Left kidney (tissue), 2 donors: ENCODE measurements around the gene SBNO2. TPM values are rescaled to one million over a fixed set of nuclear protein-coding genes. Genes with fewer than 3 reads are reported as not detected.
"Not testable (repeated sequence)": the region's sequence is repeated elsewhere in the genome, so short reads cannot be mapped to it uniquely, and the experiment has no call there.

Source experiments
- DNase-seq: peaks from one replicate; pipeline ENCODE4 v3.0.0-alpha.2; 2013
- polyA plus RNA-seq: library from polyadenylated mRNA; unstranded; fragments of 120-200 nt; gene quantifications from one replicate; pipeline ENCODE4 v1.2.1, GENCODE V29; 2013; ENCODE audit not compliant: insufficient read length

SBNO2 gene
- polyA plus RNA-seq, 1 donor: 15.1 TPM

DNA sequence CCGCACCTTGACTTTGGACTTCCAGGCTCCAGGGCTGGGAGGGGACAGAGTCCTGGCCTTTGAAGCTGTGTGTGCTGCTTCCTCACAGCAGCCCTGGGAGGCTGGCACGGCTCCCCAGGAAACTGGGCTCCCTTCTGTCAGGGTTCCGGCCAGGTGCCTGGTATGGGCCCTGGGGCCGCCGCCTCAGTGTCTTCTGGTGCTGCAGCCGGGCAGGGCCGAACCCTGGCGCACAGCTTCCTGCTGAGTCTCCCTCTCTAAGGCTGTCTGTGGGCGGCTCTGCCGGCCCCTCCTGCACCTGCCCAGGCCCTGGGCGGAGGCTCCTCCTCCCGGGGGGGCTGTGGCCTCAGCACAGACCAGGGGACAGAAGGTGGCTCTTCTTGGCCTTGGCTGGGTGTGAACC is 37.9 kb downstream of the SBNO2 start:
- no peak for DNase-seq

- DNase-seq: no peak
Measured at GRCh38 chr19:1135454-1135853, 38.6 kb downstream of the SBNO2 start.

- no peak for DNase-seq
Measured at GRCh38 chr19:1134431-1134830, 39.6 kb downstream of the SBNO2 start.

GRCh38 chr19:1133471-1133929 is 40.6 kb downstream of the SBNO2 start:
- DNase-seq: no peak

DNA sequence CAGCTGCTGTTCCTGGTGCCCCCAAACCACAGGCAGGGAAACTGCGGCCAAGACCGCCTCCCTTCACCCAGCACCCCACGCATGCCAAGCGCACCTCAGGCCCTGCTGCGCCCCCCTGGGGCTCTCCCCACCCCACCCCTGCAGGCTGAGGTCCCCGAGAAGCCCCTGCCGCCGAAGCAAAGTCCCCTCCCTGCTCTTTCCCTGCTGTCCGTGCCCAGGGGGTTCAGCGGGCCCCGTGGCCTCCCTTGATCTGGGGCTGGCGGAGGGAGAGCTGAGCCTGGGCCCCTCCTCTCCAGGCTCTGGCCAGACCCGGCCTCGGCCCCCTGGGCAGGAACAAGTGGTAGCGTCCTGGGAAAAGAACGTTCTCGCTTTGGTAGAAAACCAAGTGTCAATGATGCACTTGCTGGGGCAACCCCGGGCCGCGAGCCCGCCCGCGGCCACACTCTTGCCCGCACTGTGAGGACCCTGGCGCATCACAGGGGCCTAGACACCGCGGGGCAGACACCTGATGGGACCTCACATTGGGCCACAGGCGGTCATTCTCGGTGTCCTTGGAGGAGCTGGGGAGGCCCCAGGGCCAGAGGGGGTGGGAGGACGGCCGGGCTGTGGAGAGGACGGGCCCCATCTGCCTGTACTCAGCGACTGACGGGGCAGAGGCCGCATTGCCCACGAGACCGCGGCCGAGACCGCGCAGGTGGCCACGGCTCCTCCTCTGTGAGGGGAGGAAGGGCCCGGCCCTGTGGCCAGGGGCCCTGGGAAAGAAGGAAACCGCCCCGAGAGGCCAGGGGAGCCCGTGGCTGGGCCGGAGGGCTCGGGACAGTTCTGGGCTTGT is 41.3 kb downstream of the SBNO2 start:
- no peak for DNase-seq

- DNase-seq: no peak
Measured at GRCh38 chr19:1131718-1132551, 42.1 kb downstream of the SBNO2 start.

GRCh38 chr19:1130771-1131717 is 43.0 kb downstream of the SBNO2 start:
- no peak for DNase-seq

DNA sequence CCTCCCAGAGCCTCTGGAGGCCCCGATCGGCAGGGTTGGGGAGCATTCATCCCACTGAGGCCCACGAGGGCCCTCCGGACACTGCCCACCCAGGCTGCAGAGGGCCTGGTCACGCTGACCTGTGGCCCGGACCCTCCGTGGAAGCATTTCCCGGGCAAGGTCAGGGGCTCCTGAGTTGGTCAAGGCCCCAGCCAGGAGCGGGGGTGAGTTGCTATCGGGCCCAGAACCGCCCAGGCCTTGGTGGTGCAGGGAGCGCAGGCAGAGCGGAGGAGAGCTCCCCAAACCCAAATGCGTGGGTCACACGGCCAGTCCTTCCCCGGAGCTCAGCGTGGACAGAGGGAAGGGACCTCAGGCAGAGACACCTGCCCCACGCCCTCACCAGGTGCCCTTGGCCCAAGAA is 44.5 kb downstream of the SBNO2 start:
- DNase-seq: no peak

- not testable (repeated sequence) for DNase-seq
Measured at GRCh38 chr19:1129084-1129483, 45.0 kb downstream of the SBNO2 start.

- DNase-seq: no peak
Measured at GRCh38 chr19:1128106-1128505, 46.0 kb downstream of the SBNO2 start.

- DNase-seq: no peak
Measured at GRCh38 chr19:1126984-1127760, 46.9 kb downstream of the SBNO2 start.

GRCh38 chr19:1125601-1126467 is 48.2 kb downstream of the SBNO2 start:
- no peak for DNase-seq

- no peak for DNase-seq
Measured at GRCh38 chr19:1123885-1124677, 50.0 kb downstream of the SBNO2 start.

GRCh38 chr19:1123381-1123780 is 50.7 kb downstream of the SBNO2 start:
- DNase-seq: no peak

GRCh38 chr19:1122972-1123363 is 51.1 kb downstream of the SBNO2 start:
- no peak for DNase-seq

DNA sequence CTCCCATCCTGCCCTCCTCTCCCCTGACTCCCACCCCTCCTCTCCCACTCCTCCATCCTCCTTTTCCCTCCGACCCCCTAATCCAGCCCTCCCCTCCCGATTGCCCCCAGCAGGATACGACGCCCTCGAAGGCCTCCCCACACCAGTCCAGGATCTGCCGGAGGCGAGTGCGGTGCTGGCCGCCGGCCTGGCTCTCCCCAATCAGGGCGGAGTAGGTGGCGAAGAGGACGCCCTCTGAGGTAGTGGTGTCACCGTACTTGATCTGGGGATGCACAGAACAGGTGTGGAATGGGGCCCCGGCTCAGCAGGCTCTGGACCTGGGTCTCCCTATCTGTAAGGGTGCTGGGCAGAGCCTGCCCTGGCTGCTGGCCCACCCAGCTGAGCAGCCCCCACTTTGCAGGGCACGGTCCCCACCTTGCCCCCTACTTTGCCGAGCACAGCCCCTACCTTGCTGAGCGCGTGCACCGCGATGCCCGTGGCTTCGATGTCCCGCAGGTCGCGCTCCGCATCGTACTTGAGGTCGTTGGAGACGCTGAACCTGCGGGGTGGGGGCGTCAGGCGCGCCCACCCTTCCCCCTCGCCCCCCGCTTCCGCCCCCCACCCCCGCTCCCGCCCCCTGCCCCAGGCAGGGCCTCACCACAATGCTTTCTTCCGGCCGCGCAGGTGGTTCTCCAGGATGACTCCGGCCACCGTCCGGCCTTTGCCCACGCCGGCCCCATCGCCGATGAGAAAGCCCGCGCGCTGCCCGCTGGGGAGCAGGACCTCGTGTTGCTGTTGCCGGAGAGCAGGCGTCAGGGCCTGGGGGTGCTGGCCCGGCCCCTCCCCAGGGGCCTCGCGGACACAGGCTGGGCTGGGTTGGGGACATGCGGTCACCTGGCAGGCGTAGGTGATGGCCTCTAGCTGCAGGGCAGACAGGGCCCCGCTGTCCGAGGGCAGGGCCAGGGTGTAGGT is 51.8 kb downstream of the SBNO2 start:
- DNase-seq: no peak

DNA sequence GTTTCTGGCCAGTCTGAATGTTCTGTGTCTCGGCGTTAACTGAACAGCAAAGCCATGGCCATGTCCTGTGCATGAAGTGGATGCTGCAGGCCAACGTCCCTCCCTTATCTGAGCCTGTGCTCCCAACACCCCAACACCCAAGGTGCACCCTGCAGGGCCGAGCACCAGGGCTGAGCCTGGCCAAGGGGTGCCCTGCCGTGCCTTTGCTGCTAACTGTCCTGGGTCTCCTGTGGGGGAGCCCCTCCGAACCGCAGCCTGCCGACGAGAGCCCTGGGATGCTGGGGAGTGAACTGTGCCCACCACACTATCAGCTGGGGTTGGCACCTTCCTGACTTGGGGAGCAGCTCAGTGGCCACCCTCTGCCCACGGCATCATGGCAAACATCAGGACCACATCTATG is 52.7 kb downstream of the SBNO2 start:
- no peak for DNase-seq
